LHCN-M2 (cell line): ENCODE results near the gene IL1R1. TPM values are rescaled to one million over a fixed set of nuclear protein-coding genes. Genes with fewer than 3 reads are reported as not detected.

Experiments
- DNase-seq: peaks from one replicate; pipeline ENCODE4 v3.0.0-alpha.2; 2012; ENCODE audit warnings: low read depth
- total RNA-seq: library from RNA; depleted of rRNA; stranded (reverse); fragments of >200 nt; gene quantifications from 2 replicates; pipeline ENCODE4 v1.2.3, GENCODE V29; 2014

Gene IL1R1
- total RNA-seq, 1 experiment from 2014 or later = 39.0 TPM

DNA sequence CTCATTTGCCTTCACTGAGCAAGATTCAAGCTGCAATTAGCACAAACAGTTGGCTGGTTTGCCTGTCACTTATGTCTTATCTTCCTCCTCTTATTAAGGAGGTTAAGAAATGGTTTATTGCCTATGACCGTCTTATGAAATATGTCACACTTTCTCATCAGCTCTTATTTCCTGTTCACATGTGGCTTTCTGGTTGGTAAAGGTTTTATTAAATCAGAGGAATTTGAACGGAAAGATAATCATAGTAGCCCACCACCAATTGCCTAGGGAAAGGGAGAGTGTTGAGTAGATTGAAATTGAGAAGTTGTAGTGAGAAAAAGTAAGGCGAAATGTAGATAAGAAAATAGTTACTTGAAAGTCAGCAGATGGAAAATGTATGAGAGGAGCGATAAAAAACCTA lies 4.2 kb upstream of the IL1R1 start:
- no peak for DNase-seq

DNA sequence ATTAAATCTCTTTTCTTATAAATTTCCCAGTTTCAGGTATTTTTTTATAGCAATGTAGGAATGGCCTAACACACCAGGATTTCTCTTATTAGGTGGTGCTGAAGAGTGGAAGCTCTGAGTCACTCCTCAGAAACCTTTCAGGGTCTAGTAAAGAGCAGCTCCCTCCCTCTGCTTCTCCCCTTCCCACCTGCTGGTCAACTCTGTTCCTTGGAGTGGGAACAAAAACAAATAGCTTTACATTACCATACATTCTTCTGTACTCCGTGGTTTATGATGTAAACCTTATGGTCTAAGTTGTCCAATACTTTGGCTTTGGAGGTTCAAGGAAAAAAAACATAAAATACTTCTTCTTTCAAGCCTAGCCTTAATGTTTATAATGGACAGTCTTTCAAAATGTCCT lies 2.7 kb upstream of the IL1R1 start:
- DNase-seq = no peak

DNA sequence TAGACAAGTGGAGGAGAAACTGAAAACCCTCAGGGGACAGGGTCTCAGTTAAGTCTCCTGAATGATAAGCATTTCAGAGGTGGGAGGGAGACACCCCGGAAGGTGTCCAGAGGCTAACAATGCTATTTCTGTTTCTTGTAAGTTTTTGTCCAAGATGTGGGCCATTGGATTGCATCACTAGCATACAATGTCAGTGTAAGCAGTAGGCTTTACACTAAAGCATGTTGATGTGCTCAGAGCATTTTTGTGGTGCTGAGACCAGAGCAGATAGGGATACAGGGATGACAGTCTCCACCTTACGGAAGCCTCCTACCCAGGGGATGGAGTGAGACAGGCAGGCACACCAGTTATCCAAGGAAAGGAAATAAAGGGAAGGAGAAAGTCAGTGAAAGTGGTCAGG lies 2.2 kb upstream of the IL1R1 start:
- DNase-seq = no peak

DNA sequence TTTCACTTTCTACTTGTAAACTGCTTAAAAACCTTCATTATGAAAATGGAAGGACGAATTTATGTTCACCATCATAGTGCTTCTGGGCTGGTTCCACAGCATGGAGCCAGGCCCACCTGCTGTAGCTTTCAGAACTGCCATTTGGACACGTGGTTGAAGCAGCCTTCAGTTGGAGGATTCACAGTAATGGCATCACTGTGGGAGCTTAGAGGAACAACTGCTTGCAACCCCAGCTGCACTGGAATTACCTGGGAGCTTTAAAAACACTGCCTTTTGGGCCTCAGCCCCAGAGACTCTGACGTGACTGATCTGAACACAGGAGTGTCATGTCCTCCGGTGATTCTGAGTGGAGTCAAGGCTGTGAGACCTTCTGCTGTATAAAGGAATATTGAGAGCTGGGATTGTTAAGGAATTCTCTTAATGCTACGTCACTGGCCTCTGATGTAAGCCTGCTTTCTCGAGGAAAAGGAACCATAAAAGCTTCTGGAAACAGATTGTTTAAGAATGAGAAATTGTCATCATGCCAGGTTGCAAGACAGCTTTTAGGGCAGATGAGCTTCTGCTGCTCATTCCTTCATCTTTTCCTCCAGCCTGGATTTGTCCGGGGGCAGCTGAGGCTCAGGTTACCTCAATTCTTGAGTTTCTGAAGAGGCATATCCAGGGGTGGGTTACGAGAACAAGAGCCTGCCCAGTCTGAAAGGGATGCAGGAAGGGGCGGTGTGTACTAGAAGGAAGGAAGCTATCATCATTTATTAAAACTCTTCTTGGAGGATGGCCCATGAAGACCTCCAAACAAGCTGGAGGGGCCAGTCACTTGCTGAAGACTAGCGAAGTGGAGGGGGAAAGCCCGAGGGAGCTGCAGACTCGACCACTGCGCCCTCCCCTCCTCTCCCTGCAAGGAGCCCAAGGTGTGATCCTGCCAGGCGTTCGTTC lies 1.3 kb upstream of the IL1R1 start:
- peak; percentile 68 for DNase-seq

DNA sequence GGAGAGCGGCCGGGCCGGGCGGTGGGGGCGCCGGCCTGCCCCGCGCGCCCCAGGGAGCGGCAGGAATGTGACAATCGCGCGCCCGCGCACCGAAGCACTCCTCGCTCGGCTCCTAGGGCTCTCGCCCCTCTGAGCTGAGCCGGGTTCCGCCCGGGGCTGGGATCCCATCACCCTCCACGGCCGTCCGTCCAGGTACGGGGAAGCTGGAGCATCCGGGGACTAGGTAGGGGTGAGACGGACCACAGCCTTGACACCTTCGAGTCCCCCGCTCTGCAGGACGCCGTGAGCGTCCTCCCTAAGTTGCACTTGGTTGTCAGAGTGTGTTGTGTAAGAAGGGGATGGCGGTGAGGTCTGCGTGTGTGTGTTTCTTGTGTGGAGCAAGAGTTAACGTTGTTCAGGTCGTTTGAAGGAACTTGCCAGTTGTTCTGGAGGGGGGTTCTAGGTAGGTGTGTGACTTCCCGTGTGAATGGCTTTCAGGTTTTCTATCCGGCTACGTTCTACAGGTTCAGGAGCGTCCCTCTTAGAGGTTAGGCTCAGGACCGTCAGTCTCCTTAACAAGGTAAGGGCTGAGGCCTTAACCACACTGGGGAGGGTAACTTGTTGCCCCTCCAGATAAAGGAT lies 393 bp downstream of the IL1R1 start:
- no peak for DNase-seq

DNA sequence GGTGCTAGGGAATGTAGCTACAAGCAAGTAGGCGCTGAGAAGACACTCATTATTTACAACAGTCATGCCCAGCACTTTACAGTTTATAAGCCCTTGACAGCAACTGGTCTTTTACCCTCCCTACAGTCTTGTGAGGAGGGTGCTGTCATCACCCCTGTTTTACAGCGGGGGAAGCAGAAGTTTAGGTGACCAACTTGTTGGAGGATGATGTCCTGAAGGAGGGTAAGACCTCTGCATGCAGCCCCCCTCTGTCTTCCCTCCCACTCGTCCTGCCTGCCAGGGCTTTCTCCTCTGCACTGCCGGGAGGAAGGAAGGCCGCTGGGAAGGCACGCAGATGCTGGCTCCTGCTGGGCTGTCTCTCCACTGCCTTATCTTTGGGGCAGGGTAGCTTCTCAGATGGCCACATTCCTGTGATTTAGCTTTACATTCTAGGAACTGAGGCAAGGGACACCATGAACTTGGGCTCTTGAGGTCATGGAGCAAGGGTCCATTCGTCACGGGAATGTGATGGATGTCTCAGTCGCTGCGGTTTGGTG lies 972 bp downstream of the IL1R1 start:
- DNase-seq = no peak

DNA sequence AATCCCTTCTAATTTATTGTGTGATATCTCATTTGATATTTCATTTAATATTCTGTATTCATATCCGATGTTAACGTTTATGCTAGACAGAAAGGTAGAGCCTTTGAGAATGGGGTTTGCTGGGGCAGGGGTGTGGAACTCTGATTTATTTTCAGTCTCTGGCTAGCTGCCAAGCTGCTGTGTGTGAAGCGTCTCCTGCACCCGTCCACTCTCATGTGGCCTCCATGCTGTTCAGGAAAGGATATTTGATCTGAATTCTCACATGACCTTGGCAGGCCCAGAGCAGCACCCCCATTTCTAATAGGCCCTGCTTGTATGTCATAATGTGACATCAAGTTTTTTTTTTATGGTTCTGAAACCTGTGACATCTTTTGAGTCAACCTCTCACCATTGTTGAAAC lies 1.6 kb downstream of the IL1R1 start:
- no peak for DNase-seq

DNA sequence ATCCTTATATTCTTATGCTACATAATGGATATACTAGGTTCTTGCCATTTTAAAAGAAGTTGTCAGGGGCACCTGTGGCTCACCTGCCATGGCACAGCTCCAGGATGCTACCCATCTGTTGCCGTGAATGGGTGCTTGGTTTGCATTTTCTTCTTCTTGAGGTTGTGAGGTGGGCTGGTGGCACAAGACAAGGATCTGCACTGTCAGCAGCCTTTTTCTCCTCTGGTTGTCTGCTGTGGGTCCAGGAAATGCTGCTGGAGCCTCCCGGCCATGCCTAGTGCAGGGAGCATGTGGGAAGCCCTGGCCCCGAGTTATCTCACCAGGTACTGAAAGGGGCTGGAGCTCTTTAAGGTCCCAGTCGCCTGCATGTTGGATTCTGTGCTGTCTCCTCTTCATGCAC lies 2.6 kb downstream of the IL1R1 start:
- DNase-seq = no peak

DNA sequence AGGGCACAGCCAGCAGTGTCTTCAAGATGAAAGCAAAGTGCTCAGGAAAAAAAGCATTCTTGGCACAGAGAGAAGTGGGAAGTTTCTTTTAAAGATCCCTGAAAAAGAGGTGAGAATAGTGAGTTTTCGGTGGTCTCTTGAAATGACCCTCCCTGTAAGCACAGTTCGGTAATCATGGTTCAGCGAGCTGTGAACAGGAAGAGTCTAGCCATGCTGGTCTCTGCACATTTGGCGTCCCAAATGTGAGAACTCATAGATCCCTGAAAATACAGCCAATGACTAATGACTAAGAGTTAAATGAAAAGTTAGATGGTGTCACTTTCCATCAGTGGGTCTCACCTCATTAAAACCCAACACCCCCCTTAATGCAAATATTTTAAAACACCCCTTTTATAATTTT lies 3.4 kb downstream of the IL1R1 start:
- DNase-seq = no peak

DNA sequence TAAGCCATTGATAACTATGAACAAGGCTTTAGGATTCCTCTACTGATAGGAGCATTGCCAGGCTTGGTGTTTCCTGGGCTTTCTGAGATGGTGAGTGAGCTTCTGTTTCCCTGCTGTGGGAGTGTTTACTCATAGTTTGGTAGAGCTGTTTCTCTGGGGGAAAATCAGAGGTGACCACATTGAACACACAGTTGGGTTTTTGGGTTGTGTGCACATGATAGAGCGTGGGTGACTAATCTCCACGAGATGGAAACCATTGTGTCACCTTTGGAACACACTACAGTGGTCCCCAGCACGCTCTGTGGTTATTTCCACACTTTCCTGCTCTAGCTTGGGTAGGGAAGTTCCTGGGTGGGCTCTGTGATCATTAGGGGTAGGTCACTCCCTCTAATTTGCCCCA lies 5.4 kb downstream of the IL1R1 start:
- peak; percentile 65 for DNase-seq

DNA sequence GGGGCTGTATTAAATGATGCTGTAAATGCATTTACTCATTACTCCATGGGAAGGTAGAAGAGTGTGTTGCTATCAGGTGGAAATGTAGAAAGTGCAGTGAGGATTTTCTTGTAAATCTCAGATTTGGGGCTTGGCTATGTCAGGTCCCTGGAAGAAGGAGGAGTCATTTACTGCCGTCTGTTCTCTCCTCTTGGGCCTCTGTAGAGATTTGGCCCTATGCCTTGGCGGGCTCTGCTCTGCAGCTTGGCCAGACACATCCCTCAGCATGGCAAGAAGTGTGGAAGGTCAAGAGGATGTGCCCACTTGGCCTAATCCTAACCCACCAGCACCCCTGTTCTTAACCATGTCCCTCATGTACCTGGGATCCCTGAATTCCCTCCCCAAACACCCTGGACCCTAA lies 6.7 kb downstream of the IL1R1 start:
- no peak for DNase-seq

DNA sequence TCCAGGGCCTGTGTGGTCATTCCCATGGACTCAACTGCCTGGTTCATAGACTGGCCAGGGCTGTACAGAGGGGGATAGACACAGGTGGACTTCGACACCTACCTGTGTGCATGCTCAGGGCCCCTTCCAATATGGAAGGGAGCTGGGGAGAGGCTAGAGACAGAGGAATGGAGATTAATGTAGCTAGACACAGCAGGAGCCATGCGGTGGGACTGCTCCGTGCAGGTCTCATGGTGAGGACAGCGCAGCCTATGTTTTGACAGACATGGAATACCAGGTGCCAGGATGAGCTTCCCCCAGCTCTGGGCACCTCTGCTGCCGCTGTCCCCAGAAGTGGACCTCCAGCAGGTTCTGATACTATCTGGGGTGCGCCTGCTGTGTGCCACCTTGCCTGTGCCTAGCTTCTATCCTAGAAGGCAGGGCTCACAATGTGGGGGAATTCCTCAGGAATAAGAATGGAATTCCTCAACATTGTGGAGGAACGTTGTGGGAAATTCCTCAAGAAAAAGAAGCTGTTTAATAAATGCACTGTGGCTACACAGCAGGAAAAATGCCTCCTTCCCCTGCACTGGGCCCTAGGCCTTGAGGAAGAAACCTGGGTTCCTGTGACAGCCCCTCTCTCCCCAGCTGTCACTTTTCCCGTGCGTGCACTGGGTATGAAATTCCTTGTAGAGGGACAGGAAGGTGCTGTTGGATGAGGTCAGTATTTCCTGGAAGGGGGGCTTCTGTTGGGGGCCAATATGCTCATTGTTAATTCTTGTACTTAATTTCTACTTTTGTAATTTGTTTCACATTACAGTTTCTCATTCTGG lies 7.3 kb downstream of the IL1R1 start:
- DNase-seq = no peak

DNA sequence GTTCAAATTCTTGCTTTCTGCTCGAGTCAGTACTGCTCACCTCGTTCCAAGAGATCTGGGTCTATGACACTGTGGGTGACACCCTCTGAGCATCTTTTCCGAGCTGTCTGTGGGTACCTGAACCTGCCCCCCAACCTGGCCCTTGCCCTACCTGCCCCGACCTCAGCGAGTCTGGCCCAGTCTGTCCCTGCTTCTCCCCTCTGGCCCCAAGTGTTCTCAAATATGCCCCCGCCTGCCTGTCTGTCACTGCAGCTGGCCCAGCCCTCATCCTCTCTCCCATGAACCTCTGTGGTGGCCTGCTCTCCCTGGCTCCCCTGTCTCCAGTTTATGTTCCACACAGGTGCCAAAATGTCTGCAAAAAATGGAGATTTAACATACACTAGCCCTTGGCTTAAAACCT lies 11.8 kb downstream of the IL1R1 start:
- no peak for DNase-seq

DNA sequence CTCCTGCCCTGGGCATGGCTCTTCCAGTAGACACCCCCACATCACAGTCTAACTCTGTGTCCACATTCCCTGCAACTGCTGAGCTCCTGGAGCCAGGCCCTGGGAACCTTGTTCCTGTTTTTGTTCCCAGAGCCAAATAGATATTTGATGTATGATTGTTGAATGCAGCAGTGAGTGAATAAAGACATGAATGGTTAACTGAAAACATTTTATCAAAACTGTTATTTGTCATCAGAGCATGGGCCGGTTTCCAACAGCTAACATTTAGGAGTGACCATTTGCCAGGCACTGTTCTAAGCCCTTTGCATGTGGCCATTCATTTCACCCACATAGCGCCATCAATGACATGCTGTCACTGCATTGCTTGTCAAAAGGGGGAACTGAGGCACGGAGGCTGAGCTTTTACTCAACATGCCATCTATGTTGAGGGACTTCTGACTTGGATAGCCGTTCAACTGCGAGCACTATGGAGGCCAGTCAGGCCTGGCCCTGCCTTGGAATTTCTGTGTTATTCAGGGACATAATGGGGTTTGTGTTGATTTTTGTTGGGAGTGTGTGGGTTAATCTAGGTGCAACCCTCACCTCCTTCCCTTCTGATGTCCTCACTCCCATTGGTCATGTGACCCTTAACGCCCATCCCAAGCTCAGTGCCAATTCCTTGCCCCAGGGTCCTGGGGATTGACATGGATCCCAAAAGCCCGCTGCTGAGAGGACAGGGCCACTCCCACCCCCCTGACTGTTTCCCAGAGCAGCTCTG lies 12.6 kb downstream of the IL1R1 start:
- no peak for DNase-seq

DNA sequence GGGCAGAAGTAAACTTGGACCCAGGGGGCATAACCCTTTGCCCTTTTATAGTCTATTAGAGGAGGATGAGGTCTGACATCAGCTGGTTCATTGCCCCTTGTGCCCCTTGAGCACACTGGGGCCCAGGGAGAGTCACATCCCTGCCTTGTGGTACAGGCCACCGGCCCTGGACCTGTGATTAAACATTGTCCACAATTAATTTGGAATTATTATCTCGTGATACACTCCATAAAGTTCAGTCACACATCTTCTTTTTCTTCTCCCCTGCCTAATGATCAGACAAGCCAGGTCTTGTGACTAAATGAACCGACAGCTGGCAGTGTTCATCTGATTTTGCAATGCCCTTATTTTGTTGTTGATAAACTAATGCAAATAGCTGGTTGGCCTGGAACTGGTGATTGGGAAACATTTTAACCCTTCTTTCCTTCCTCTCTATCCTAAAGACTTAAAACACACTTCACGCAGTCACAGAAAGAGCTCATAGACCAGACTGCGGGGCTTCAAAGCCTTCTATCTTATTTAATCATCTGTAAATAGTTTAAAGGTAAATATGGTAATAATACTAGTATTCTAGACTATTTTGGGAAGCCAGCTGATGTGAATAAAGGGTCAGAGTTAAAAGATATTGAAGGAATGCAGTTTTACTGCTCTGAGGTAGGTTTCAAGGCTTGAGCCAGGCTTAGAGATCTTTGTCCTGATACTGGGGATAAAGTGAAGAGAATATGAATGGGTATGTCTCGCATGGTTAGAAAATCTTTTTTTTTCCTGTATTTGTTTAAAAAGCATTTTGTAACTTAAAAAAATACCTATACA lies 13.4 kb downstream of the IL1R1 start:
- peak; percentile 84 for DNase-seq

DNA sequence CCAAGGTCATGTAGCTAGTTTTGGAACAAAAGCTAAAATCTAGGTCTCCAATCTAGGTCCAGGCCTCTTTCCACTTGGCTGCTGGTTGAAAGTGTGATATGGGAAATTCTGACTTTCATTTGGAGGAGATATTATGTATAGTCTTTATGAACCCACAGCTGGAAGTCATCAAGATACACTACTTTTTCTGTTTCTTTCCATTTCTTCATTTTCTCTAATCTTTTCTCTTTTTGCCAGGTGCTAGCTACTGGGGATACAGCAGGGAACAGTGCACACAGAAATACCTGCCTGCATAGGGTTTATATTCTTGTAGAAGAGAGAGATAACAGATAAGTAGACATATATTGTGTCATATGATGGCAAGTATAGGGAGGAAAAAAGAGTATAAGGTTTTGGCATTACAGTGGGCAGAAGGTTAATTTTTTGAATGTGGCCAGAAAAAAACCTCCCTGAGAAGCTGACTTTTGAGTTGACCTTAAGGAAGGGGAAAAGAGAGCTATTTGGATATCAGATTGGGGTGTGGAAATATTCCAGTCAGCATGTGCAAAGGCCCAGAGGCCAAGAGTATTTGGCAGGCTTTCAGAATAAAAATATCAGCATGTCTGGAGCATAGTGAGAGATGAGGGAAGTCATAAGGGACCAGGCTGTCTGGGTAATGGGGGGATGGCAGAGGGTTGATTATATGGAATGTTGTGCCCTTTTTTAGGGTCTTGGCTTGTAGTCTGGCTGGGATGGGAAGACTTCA lies 15.6 kb downstream of the IL1R1 start:
- no peak for DNase-seq

DNA sequence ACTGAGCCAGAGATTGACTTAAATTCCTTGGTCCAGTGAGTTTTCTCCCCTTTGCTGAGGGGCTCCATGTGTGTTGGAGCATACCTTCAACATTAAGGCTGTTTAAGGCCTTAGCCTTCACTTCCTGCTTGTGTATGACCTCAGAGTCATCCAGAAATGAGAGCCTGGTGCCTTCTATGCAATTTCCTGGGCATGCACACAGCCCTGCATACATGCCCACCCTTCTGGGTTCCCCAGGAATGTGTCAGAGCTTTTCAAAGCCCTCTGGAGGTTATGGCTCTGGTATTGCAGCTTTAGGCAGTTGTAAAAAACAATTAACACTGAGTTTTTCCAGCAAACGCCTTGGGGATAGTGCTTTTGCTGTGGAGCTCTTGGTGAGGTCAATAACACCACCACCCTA lies 16.7 kb downstream of the IL1R1 start:
- DNase-seq = peak; percentile 49

DNA sequence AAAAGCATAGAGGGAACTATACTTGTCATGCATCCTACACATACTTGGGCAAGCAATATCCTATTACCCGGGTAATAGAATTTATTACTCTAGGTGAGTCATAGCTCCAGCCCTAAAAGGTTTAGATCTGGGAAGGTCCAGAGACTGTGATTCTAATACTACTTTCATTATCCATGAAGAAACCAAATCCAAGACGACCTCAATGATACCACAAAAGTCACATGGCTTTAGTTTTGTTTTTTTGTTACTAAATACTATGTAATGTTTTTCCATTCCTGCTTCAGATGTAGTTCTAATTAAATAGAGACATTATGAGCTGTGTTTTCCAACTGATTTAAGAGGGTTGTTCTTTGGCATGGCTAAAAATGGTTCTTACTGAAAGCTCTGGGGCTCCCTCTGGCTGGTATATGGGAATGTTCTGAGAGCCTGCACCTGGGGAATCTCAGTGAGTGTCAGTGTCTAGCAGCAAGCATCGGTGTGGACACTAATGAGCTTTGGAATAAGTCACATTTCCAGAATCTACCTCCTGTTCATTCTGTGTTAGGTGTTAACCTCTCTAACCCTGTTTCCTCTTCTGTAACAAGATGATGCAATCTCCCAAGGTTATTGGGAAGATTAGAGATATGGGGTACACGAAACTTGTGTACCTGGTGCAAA lies 23.8 kb downstream of the IL1R1 start:
- peak; percentile 77 for DNase-seq
